SJSA1 (cell line): ENCODE results near the gene SPEG. TPM values are rescaled to one million over a fixed set of nuclear protein-coding genes. Genes with fewer than 3 reads are reported as not detected.

Source experiments
- DNase-seq, 2 experiments: peaks; one replicate each; pipeline ENCODE4 v3.0.0-alpha.2; 2015 to 2020; ENCODE audit warnings: low spot score in 2 of 2, low read depth in 1 of 2
- H3K27ac ChIP-seq: fragments of 250-450 bp; sonication (Bioruptor Pico); 2 replicates; pipeline ENCODE4 v1.5.1; 2020; ENCODE audit warnings: mild to moderate bottlenecking, moderate library complexity
- H3K27me3 ChIP-seq: fragments of 250-450 bp; sonication (Bioruptor Pico); replicated peaks from 2 replicates; pipeline ENCODE4 v1.5.1; 2020; ENCODE audit warnings: mild to moderate bottlenecking, moderate library complexity
- H3K36me3 ChIP-seq: fragments of 250-450 bp; sonication (Bioruptor Pico); 2 replicates; pipeline ENCODE4 v1.5.1; 2020; ENCODE audit warnings: mild to moderate bottlenecking
- H3K4me1 ChIP-seq: fragments of 250-450 bp; sonication (Bioruptor Pico); replicated peaks from 2 replicates; pipeline ENCODE4 v1.6.1; 2021; ENCODE audit warnings: mild to moderate bottlenecking
- H3K4me3 ChIP-seq: fragments of 250-450 bp; sonication (Bioruptor Pico); 2 replicates; pipeline ENCODE4 v1.5.1; 2020; ENCODE audit warnings: mild to moderate bottlenecking
- H3K9me3 ChIP-seq: fragments of 250-450 bp; sonication (Bioruptor Pico); replicated peaks from 2 replicates; pipeline ENCODE4 v1.5.1; 2020; ENCODE audit warnings: mild to moderate bottlenecking
- total RNA-seq: library from RNA; depleted of rRNA; stranded (reverse); fragments of >200 nt; shearing (Covaris generic); gene quantifications from 2 replicates; pipeline ENCODE4 v1.2.3, GENCODE V29; 2014

SPEG gene
- total RNA-seq, 1 experiment from 2014 or later, result 4.2 TPM

DNA sequence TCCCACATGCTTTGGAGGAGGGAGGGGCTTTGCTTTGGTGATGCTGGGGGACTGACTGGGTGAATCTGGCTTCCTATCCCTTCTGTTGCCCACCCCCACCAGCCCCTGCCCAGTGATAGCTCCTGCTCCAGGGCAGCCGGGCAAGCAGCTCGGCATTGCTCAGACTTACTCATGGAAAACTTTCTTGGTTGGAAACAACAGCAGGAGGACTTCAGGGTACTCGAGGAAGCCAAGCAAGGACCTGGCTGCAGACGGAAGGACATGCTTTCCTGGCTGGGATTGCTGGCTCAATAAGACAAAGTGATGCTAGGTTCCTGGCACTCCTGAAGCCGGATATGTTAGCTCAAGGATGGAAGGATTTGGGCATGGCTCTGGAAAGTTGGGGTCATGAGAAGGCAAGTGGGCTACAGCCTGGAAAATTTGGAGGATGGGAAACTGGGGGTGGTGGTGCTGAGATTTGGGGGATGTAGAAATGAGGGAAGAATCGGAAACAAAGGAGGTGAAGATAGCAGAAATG is 3.1 kb downstream of the SPEG start:
- Histone ChIP-seq H3K27ac (no peak overlapping the region), H3K9me3 (no peaks in the 10 kb centered on the region), H3K4me1 (peaks cover 8% of the 10 kb centered on the region), H3K27me3 (peaks cover 4% of the 10 kb centered on the region; the same call in 1 of the 2 replicates), H3K4me3 (no peak overlapping the region), H3K36me3 (no peaks in the 10 kb centered on the region)
- DNase-seq, result no peak

DNA sequence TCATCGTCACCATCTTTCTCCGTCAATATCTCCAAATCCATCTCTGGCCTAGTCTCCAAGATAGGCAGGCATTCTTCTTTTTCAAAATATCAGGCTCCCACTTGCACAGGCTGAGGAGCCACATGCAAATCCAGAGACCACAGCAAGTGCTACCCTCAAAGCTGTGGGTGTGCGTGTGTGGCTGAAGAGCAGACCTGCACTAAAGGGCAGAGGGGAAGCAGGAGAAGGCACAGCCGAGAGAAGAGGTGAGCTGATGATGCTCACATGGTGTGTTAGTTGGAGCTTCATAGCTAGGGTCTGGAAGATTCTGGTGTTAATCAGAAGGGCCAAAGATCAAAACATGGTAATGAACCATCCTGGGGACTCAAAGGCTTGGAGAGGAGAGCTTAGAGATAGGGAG is 3.8 kb downstream of the SPEG start:
- Histone ChIP-seq H3K4me1 (peaks cover 8% of the 10 kb centered on the region), H3K27me3 (peaks cover 4% of the 10 kb centered on the region; the same call in 1 of the 2 replicates), H3K9me3 (no peaks in the 10 kb centered on the region), H3K4me3 (no peak overlapping the region), H3K36me3 (no peaks in the 10 kb centered on the region), H3K27ac (no peak overlapping the region)
- no peak for DNase-seq

DNA sequence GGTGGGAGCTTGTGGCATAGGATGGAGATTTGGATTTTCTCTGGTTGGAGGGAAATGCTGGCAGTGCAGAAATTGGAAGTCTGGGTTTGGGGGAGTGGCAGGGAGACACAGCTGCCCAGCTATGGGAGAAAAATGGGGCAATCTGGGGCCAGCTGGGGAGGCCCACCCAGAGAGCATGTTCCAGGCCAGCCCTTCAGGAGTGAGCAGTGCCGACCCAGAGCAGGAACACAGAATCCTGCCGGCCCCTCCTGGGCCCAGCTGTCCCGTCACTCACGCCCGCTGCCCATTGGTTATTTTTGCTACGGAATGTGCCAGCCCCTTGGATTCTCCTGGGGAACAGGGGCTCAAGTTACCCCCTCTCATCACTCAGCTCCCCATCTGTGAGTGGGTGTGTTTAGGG is 4.9 kb downstream of the SPEG start:
- H3K4me1 ChIP-seq, result peaks cover 8% of the 10 kb centered on the region
- DNase-seq, result no peak
- H3K27me3 ChIP-seq, result peaks cover 4% of the 10 kb centered on the region; the same call in 1 of the 2 replicates
- no peak overlapping the region for H3K4me3 ChIP-seq
- H3K9me3 ChIP-seq, result no peaks in the 10 kb centered on the region
- no peak overlapping the region for H3K27ac ChIP-seq
- H3K36me3 ChIP-seq, result no peaks in the 10 kb centered on the region

DNA sequence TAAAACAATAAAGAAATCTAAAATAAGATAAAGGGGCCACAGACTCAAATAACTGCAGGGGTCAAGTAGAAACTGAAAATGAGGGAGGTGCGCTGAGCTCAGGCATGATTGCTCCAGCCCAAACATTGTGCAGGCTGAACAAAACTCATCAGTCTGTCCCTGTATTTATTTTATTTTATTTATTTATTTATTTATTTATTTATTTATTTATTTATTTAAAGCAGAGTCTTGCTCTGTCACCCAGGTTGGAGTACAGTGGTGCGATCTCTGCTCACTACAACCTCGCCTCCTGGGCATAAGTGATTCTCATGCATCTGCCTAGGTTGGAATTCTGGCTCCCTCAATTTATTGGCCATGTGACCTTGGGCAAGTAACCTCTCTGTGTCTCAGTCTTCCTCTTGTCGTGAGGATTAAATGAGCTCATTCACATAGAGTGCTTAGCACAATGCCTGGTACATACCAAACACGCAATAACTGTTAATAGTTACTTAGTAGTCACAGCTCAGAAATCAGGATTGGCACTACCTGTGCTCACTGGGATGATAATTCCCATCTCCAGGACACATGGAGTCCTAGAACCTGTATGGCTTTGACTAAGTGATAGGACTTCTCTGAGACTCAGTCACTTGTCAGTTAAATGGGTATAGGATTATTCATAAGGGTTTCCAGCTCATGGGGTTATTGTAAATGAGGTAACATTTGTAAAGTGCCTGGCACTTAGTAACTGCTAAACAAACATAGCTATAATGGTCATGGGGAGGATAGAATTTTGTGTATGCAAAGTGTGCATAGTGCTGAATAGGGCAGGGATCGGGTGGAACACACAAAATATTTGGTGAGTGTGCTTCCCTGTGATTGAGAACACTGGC is 6.0 kb downstream of the SPEG start:
- no peaks in the 10 kb centered on the region for H3K36me3 ChIP-seq
- H3K4me1 ChIP-seq, result peaks cover 8% of the 10 kb centered on the region
- H3K4me3 ChIP-seq, result no peak overlapping the region
- H3K27ac ChIP-seq, result no peak overlapping the region
- no peak for DNase-seq
- H3K9me3 ChIP-seq, result no peaks in the 10 kb centered on the region
- H3K27me3 ChIP-seq, result peaks cover 4% of the 10 kb centered on the region; the same call in 1 of the 2 replicates

DNA sequence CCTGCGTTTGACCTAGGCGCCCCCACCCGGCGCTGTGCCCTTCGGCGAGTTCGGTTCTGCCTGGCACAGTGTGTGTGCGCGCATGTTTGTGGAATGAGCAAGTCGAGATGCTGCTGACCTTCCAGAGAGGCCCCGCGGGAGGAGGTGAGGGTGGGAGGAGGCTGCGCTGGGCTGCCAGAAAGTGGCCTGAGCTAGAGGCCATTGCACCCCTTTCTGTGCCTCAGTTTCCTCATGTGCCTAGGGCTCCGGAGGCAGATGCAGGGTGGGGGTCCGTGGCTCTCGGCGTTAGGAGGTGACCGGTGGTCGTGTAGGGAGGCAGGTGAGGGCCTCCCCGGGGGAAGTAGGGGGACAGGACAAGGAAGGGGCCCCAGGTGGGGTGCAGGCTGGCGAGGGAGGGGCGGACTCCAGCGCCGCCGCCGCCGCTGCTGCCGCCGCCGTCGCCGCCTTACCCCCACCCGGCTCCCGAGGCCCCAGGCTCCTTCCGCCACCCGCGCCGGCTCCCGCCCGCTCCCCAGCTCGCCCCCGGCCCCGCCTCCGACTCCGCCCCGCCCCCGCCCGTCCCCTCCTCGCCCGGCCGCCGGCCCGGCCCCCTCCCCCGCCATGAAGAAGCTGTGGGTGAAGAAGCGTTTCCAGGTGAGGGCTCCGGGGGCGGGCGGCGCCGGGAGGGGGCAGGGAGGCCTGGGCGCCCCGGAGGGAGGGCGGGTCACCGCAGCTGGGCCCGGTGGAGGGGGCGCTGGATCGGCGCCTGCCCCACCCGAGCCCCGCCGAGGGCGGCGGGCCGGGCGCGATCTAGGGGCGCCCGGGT is 7.0 kb downstream of the SPEG start:
- H3K9me3 ChIP-seq, result no peaks in the 10 kb centered on the region
- H3K36me3 ChIP-seq, result no peaks in the 10 kb centered on the region
- H3K4me3 ChIP-seq, result peak overlapping the region; percentile 45
- peaks cover 8% of the 10 kb centered on the region for H3K4me1 ChIP-seq
- H3K27ac ChIP-seq, result no peak overlapping the region
- peaks cover 4% of the 10 kb centered on the region; the same call in 1 of the 2 replicates for H3K27me3 ChIP-seq
- DNase-seq, result peak in 1 of 2 experiments; percentile 15

DNA sequence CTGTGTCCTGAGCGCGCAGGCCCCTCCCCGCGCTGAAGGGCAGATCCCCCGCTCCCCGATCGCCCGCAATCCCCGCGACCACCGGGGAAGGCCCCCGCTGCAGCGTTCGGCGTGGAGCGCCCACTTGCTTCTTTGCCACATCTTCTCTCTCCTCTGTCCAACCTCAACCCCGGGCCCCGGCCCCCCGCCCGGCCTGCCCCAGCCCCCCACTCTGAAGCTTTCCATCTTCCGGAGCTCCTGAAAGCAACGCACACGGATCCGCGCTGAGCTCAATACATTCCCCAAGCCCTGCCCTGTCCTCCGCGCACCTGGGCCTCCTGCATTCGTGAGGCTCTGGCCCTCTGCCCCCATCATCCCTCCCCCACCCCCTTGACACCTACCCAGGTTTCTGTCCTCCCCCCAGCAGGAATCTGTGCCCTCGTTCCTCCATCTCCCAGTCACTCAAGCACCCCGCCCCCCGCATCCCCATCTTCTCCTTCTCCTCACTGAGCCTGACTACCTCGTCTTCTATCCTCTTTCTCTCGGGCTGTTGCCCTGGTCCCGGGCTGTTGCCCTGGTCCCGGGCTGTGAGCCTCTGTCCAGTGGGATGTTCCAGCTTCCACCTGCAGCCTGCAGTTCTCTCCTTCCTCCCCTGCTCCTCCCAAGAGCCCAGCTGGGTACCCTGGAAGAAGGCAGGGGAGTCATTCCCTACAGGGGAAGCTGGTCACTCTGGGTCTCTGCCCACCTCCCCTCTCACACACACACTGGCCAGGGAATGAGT is 7.8 kb downstream of the SPEG start:
- H3K27ac ChIP-seq, result no peak overlapping the region
- no peak for DNase-seq
- peak overlapping the region; percentile 45 for H3K4me3 ChIP-seq

DNA sequence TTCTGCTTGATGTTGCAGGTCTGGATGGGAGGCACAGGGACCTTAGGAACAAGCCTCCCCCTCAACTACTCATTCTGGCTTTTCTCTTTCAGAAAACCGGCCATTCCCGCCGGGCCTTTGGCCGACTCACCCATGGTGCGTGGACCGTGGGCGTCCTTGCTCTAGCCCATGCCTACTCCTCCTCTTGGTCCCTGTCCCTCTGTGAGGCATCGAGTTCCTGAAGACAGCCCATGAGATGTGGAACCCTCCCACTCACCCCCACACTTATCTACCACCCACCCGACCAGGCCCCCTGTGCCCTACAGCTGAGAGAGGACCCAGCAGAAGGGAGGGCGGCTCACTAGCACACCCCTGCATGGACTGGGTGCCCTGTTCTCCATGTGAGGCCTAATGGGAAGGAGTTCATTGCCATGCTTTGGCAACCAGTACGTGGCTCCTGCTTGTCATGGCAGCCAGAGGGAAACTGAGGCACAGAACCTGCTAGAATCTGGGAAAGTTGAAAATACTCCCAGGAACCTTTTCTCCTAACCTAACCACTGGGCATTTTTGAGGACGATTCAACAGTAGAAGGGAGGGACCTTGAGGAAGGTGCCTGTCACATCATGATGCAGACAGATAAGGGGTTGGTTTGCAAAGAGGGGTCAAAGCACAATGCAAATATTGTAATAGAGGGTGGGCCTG is 8.5 kb downstream of the SPEG start:
- peaks cover 8% of the 10 kb centered on the region for H3K4me1 ChIP-seq
- H3K4me3 ChIP-seq, result no peak overlapping the region
- H3K36me3 ChIP-seq, result no peaks in the 10 kb centered on the region
- no peaks in the 10 kb centered on the region for H3K9me3 ChIP-seq
- peaks cover 4% of the 10 kb centered on the region; the same call in 1 of the 2 replicates for H3K27me3 ChIP-seq
- DNase-seq, result no peak
- H3K27ac ChIP-seq, result no peak overlapping the region

More for the DNA sequence above, 7.8 kb downstream of the SPEG start:
- Histone ChIP-seq H3K4me1 (peaks cover 8% of the 10 kb centered on the region), H3K9me3 (no peaks in the 10 kb centered on the region), H3K36me3 (no peaks in the 10 kb centered on the region), H3K27me3 (peaks cover 4% of the 10 kb centered on the region; the same call in 1 of the 2 replicates)

DNA sequence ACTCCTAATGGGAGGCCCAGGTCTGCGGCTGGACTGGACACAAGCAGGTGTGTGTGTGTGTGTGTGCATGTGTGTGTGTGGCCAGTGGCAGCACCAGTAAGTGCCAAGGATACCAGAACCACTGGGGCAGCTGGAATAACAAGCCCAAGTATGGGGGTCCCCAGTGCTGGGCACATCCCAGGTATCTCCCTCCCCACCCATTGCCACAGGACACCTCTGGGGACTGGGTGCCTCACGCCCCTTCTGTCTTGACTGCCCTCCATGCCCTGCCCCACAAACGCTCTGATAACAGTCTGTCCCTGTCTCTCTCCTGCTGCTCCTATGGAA is 9.0 kb downstream of the SPEG start:
- Histone ChIP-seq H3K27ac (no peak overlapping the region), H3K4me1 (peaks cover 8% of the 10 kb centered on the region), H3K9me3 (no peaks in the 10 kb centered on the region), H3K36me3 (no peaks in the 10 kb centered on the region), H3K27me3 (peaks cover 4% of the 10 kb centered on the region; the same call in 1 of the 2 replicates), H3K4me3 (no peak overlapping the region)
- DNase-seq, result no peak

DNA sequence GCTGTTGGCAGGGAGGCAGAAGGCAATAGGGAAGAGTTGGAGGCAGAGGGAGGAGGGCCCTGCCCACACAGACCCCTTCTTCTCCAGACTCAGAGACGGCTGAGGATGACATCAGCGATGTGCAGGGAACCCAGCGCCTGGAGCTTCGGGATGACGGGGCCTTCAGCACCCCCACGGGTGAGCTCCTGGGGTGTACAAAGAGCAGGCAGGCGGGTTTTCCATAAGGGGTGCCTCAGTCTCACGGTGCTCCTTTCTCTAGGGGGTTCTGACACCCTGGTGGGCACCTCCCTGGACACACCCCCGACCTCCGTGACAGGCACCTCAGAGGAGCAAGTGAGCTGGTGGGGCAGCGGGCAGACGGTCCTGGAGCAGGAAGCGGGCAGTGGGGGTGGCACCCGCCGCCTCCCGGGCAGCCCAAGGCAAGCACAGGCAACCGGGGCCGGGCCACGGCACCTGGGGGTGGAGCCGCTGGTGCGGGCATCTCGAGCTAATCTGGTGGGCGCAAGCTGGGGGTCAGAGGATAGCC is 10.0 kb downstream of the SPEG start:
- peaks cover 4% of the 10 kb centered on the region; the same call in 1 of the 2 replicates for H3K27me3 ChIP-seq
- no peak overlapping the region for H3K27ac ChIP-seq
- no peak overlapping the region for H3K4me3 ChIP-seq
- peaks cover 8% of the 10 kb centered on the region for H3K4me1 ChIP-seq
- H3K9me3 ChIP-seq, result no peaks in the 10 kb centered on the region
- no peaks in the 10 kb centered on the region for H3K36me3 ChIP-seq
- DNase-seq, result no peak

DNA sequence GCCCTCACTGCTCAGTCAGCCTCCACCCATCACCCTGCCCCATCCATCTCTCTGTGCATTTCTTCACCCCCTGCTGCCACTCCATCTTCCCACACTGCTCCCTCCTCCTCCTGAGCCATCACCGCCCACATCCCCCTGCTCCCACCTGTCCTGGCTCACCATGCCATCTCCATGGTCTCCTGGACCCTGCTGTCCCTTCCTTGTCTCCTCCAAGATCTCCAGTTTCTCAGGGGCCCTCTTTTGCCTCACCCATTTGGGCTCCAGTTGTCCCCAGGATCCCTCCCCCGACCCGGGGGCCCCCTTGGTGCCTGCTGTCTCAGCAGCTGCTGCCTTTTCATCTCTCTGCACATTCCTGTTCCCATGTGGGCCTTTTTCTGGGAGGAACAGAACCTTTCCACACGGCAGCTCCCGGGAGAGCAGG is 10.6 kb downstream of the SPEG start:
- Histone ChIP-seq H3K27me3 (peaks cover 4% of the 10 kb centered on the region; the same call in 1 of the 2 replicates), H3K36me3 (no peaks in the 10 kb centered on the region), H3K27ac (no peak overlapping the region), H3K9me3 (no peaks in the 10 kb centered on the region), H3K4me3 (no peak overlapping the region), H3K4me1 (peaks cover 8% of the 10 kb centered on the region)
- no peak for DNase-seq

DNA sequence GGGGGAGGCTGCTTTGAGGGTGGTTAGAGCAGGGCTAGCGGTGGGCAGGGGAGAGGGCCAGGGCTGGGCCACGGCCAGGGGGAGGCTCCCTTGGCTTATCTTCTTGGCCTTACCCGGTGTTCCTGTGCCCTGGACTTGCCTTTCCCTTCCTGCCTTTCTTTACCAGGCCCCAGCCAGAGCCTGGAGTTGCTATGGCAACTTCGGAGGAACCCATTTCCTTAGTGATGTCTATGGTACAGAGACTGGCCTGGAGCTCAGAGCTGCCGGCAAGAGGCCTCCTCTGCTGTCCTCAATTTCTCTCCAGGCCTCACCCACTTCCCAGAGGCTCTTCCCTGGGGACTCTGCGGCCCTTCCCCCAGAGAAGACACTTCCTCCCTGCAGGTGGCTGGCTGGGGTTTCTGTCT is 11.5 kb downstream of the SPEG start:
- Histone ChIP-seq H3K27me3 (no peaks in the 10 kb centered on the region), H3K4me1 (peaks cover 6% of the 10 kb centered on the region), H3K27ac (no peak overlapping the region), H3K9me3 (no peaks in the 10 kb centered on the region), H3K36me3 (no peaks in the 10 kb centered on the region), H3K4me3 (no peak overlapping the region)
- DNase-seq, result peak in 1 of 2 experiments; percentile 43

DNA sequence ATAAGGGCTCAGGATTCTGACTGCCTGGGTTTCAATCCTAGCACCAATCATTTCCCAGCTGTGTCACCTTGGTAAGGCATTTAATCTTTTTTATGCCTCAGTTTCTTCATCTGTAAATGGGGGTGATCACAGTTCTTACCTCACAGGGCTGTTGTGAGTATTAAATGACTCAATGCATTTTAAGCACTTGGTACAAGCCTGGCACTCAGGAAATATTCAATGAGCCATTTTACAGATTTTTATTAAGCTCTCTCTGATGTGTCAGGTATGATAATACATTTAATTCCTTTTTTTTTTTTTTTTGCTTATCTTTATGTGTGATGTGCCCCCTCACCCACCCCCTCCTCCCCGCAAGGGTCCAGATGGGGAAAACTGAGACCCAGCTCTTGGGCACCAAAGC is 12.0 kb downstream of the SPEG start:
- no peaks in the 10 kb centered on the region for H3K9me3 ChIP-seq
- H3K27ac ChIP-seq, result no peak overlapping the region
- H3K36me3 ChIP-seq, result no peaks in the 10 kb centered on the region
- H3K4me3 ChIP-seq, result no peak overlapping the region
- peaks cover under 1% of the 10 kb centered on the region for H3K4me1 ChIP-seq
- no peak for DNase-seq
- H3K27me3 ChIP-seq, result no peaks in the 10 kb centered on the region
